ENCODE results near the gene MED15.

Gene MED15

GRCh38 chr22:20571531-20572007 lies 64.2 kb downstream of the MED15 start:
- no peak for DNase-seq (ENCODE audit: low read depth)

GRCh38 chr22:20572132-20572802 lies 64.9 kb downstream of the MED15 start:
- DNase-seq (ENCODE audit: low read depth): no peak

DNA sequence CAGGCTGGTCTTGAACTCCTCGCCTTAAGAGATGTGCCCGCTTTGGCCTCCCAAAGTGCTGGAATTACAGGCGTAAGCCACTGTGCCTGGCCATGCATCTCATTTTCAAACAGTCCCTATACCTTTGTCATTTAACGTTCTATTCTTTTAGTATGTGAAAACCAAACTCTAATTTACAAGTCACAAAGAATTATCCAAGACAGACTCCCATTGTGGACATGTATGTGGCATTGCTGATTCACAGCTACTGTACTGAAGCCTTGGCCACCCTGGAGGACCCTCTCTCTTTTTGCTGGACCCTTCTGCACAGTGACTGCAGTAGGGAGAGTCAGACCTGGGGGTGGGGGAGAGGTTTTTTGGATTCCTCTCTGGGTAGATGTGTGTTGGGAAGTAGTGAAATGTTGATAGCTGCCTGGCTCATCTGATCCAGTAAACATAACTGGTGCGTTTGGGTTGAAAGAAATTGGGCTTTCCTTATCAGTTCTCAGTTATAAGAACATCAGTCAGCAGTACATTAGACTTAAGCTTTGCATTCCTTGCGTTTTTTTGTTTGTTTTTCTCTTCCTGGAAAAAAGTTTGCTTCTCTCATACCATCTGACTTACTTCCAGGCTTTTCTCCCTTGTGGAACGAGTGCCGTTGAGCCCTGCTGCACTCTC lies 65.9 kb downstream of the MED15 start:
- DNase-seq (ENCODE audit: low read depth): no peak

- DNase-seq (ENCODE audit: low read depth): no peak
Measured at GRCh38 chr22:20573833-20574615, 66.6 kb downstream of the MED15 start.

GRCh38 chr22:20574920-20575353 lies 67.5 kb downstream of the MED15 start:
- no peak for DNase-seq (ENCODE audit: low read depth)

DNA sequence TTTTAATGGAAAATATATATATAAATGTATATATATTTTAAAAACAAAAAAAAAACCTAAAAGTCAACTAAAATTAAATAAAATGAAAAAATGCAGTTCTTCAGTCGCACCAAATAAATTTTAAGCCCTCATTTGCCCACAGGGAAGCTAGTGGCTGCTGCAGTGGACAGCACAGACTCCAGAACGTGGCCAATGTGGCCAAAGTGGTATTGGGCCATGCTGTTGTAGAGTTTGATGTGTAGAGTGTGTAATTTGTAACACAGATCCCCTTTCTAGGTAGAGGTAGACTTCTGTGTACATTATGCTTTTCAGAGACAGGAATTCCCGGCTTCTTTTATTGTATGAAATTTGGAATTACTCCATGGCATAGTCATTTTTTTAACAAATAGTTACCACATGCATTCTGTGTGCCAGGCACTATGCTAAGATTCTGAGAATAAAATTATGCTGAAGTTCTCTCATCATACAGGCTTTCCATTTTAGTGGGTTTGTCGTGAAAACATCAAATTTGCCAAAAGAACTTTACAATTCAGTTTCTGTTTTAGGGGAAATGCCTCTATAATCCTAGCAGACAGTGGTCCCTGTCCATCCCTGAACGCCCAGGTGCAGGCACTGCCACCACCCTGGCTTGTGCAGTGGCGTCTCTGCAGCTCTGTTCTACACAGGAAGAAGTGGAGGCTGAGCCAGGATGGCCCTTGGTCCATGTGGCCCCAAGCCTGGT lies 68.5 kb downstream of the MED15 start:
- DNase-seq (ENCODE audit: low read depth): no peak

DNA sequence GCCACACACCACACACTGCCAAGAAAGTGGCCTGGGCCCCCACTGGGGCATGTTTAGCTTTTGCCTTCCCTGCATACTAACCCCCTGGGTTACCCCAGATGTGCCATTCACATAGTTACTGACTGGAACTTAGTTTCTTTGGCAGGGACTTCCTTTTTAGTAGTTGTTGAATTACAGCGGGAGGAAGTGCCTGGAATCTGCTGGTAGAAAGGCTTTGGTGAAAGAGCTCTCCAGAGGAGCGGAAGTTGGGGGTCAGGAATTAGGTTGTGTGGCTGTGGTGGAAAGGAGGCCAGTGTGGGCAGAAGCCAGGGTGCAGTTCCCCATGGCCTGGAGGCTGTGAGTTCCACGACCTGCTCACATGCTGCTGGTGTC lies 69.0 kb downstream of the MED15 start:
- no peak for DNase-seq (ENCODE audit: low read depth)

DNA sequence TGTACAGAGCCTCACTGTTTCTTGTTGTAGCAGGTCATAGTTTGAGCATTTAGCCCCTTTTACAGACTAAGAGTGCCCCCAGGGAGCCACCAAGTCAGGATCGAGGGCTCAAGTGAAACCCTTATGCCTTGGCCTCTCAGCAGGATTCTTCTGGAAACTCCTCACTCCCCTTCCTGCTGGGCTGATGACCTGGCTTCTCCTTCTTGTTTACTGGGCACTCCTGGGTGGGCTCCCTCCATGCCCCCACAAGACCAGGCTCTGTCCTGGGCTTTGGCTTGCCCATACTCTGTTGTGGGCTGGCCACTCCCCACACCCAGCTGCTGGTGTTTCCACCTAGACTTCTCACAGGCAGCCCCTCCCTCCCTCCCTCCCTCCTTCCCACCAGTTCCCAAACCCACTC lies 69.6 kb downstream of the MED15 start:
- no peak for DNase-seq (ENCODE audit: low read depth)

- DNase-seq (ENCODE audit: low read depth): no peak
Measured at GRCh38 chr22:20577549-20577975, 70.2 kb downstream of the MED15 start.

GRCh38 chr22:20578192-20578591 lies 70.8 kb downstream of the MED15 start:
- DNase-seq (ENCODE audit: low read depth): no peak

DNA sequence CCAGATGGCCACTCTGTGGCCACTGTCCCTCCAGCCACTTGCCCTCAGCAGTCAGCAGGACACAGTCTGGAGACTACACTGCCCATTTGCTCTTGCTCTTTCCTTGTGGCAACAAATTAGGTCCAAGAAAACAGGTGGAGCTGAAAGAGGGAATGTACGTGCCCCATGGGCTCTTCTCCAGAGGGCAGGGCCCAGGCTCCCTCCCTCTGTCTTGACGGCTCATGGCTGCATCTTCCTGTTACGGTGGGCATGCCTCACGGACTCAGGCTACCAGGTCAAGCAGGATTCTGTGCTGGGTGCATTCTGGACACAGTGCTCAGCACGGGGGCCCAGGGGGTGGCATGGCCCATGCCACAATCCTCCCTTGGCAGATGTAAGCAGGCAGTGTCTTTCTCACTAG lies 71.3 kb downstream of the MED15 start:
- no peak for DNase-seq (ENCODE audit: low read depth)

GRCh38 chr22:20579273-20580120 lies 72.1 kb downstream of the MED15 start:
- no peak for DNase-seq (ENCODE audit: low read depth)

- no peak for DNase-seq (ENCODE audit: low read depth)
Measured at GRCh38 chr22:20580179-20580578, 72.8 kb downstream of the MED15 start.

DNA sequence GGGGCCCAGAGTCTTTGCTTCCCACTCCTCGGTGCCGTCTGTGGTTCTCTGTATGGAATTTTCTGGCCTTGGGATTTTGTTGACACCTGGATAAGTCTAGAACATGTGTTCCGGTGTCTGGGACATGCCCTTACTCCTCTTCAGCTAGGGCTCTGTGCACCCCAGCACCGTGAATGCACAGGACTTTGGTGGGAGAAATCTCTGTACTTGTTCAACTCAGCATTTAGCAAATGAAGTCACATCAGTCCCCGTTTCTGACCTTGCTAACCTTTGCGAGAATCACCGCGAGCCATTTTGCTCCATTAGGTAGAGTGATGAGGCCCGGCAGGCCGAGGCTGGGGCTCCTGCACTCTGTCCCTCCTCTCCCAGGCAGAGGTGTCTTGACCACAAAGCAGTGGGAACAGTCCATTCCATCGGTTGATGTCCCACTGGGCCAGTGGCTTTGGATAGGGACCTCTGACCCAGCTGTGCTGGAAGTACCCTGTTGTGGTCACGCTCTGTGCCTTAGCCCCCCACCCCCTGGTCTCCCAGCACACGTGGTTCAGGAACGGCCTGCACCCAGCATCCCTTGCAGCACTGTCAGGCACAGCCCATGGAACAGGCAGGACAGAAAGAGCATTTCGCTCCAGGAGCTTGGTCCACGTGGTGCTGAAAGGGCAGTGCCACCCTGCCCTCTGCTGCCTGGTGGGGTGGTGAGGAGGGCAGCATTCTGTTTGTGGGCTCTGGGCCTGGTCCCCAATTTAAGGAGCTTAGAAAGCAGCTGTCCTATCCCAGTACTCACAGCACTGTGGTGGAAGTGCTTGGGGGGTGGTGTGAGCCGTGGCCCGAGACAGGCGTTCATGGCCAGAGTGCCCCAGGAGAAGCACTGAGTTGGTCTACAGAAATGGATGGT lies 73.4 kb downstream of the MED15 start:
- no peak for DNase-seq (ENCODE audit: low read depth)

- no peak for DNase-seq (ENCODE audit: low read depth)
Measured at GRCh38 chr22:20581503-20582170, 74.2 kb downstream of the MED15 start.

- DNase-seq (ENCODE audit: low read depth): no peak
Measured at GRCh38 chr22:20582171-20582511, 74.7 kb downstream of the MED15 start.

GRCh38 chr22:20582520-20583361 lies 75.3 kb downstream of the MED15 start:
- no peak for DNase-seq (ENCODE audit: low read depth)

DNA sequence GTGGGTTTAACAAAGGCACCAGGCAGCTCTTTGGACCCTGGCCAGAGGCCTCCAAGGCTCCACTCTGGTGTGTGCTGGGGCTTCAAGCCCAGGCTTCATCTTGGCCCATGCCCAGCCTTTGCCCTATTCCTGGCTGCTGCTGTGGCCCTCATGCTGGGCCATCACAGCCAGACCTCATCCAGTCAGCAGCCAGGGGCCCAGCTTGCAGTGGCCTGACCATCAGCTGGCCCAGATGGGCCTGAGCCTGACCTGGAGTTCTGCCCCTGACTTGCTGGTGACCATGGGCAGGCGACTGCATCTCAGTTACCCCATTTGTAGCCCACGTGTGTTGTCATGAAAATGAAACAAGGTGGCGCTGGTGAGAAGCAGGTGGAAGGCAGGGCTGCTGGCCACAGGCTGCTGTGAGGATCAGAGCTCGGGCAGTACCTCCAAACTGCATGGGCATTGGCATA lies 76.1 kb downstream of the MED15 start:
- no peak for DNase-seq (ENCODE audit: low read depth)

Measured in GM04503 (cell line).